WTC11 (cell line): Measurements from ENCODE around the gene FAM3C. TPM values are rescaled to one million over a fixed set of nuclear protein-coding genes. Genes with fewer than 3 reads are reported as not detected.

Experiments used
- ATAC-seq: fragments of 200-7000 bp; cut with Tn5 transposase; 2 replicates; pipeline ENCODE4 v1.10.0; 2021; ENCODE audit warnings: mild to moderate bottlenecking, moderate library complexity
- CTCF ChIA-PET: fragments of 300-600 bp; sonication (Branson Sonifier 250); formaldehyde crosslinking; loops from one replicate; lab custom pipeline; 2021; ENCODE audit warnings: antibody characterized with exemption; lab: Charles Lee
- POLR2A ChIA-PET: fragments of 350-600 bp; sonication (Branson Sonifier 250); formaldehyde crosslinking; loops from one replicate; lab custom pipeline; 2021; ENCODE audit warnings: antibody characterized with exemption; lab: Charles Lee
- DNase-seq: peaks from one replicate; pipeline ENCODE4 v3.0.0; 2021; ENCODE audit warnings: low spot score
- H3K27ac Mint-ChIP-seq: 2 replicates; pipeline ENCODE4 v1.8.0; 2021; ENCODE audit warnings: mixed read lengths
- H3K27me3 Mint-ChIP-seq: 2 replicates; pipeline ENCODE4 v1.8.0; 2021; ENCODE audit warnings: low read depth, mild to moderate bottlenecking, moderate library complexity, mixed read lengths
- H3K36me3 Mint-ChIP-seq: 2 replicates; pipeline ENCODE4 v1.8.0; 2021; ENCODE audit warnings: mixed read lengths
- H3K4me1 Mint-ChIP-seq: 2 replicates; pipeline ENCODE4 v1.8.0; 2022; ENCODE audit warnings: mixed read lengths
- H3K4me3 Mint-ChIP-seq: 2 replicates; pipeline ENCODE4 v1.8.0; 2021; ENCODE audit warnings: mild to moderate bottlenecking, moderate library complexity, mixed read lengths
- H3K9me3 Mint-ChIP-seq: 2 replicates; pipeline ENCODE4 v1.8.0; 2021; ENCODE audit warnings: mixed read lengths
- CREM ChIP-seq: sonication (generic); formaldehyde crosslinking; IDR thresholded peaks from 2 replicates; pipeline ENCODE4 v1.8.1; 2022; ENCODE audit warnings: mild to moderate bottlenecking, missing genetic modification reagents, moderate library complexity
- ELF4 ChIP-seq: sonication (generic); formaldehyde crosslinking; IDR thresholded peaks from 2 replicates; pipeline ENCODE4 v1.8.1; 2022; ENCODE audit warnings: low read depth, mild to moderate bottlenecking, moderate library complexity, missing genetic modification reagents
- JUN ChIP-seq: sonication (generic); formaldehyde crosslinking; IDR thresholded peaks from 2 replicates; pipeline ENCODE4 v1.8.0; 2023; ENCODE audit warnings: mild to moderate bottlenecking, missing genetic modification reagents
- KAT7 ChIP-seq: sonication (generic); formaldehyde crosslinking; IDR thresholded peaks from 2 replicates; pipeline ENCODE4 v1.8.1; 2023; ENCODE audit warnings: missing genetic modification reagents, mild to moderate bottlenecking, borderline replicate concordance
- PRRX2 ChIP-seq: fragments of 250-450 bp; sonication (Bioruptor Pico); IDR thresholded peaks from 2 replicates; pipeline ENCODE4 v1.8.0; 2021; ENCODE audit warnings: mild to moderate bottlenecking
- RELA ChIP-seq: sonication (generic); formaldehyde crosslinking; IDR thresholded peaks from 2 replicates; pipeline ENCODE4 v1.8.1; 2022; ENCODE audit warnings: missing genetic modification reagents, mild to moderate bottlenecking, borderline replicate concordance
- SMAD3 ChIP-seq: sonication (generic); formaldehyde crosslinking; IDR thresholded peaks from 2 replicates; pipeline ENCODE4 v1.8.0; 2022; ENCODE audit warnings: missing genetic modification reagents, mild to moderate bottlenecking, borderline replicate concordance
- SOX15 ChIP-seq: fragments of 250-450 bp; sonication (Bioruptor Pico); IDR thresholded peaks from 2 replicates; pipeline ENCODE4 v1.9.0; 2021; ENCODE audit warnings: mild to moderate bottlenecking
- TEAD1 ChIP-seq: sonication (generic); formaldehyde crosslinking; IDR thresholded peaks from 2 replicates; pipeline ENCODE4 v1.8.0; 2022; ENCODE audit warnings: mild to moderate bottlenecking, missing genetic modification reagents
- ZNF232 ChIP-seq: sonication (generic); formaldehyde crosslinking; IDR thresholded peaks from 2 replicates; pipeline ENCODE4 v1.8.0; 2022; ENCODE audit warnings: mild to moderate bottlenecking, missing genetic modification reagents
- ZNF317 ChIP-seq: sonication (generic); formaldehyde crosslinking; IDR thresholded peaks from 2 replicates; pipeline ENCODE4 v1.8.1; 2023; ENCODE audit warnings: low read depth, mild to moderate bottlenecking, moderate library complexity, missing genetic modification reagents, borderline replicate concordance
- total RNA-seq: library from RNA; stranded (reverse); gene quantifications from 3 replicates; pipeline ENCODE4 v1.2.3, GENCODE V29; 2021
- TF ChIP-seq, protein P1 (sequence below): fragments of 250-450 bp; sonication (Bioruptor Pico); IDR thresholded peaks from 2 replicates; pipeline ENCODE4 v1.9.0; 2021; ENCODE audit warnings: moderate library complexity, mild to moderate bottlenecking, inconsistent platforms, borderline replicate concordance
- TF ChIP-seq, protein P2 (sequence below): sonication (generic); formaldehyde crosslinking; IDR thresholded peaks from 2 replicates; pipeline ENCODE4 v1.8.0; 2022; ENCODE audit warnings: mild to moderate bottlenecking, missing genetic modification reagents
- TF ChIP-seq, protein P3 (sequence below): sonication (generic); formaldehyde crosslinking; IDR thresholded peaks from 2 replicates; pipeline ENCODE4 v1.8.1; 2022; ENCODE audit warnings: low read depth, mild to moderate bottlenecking, moderate library complexity, missing genetic modification reagents, borderline replicate concordance
- TF ChIP-seq, protein P4 (sequence below): sonication (generic); formaldehyde crosslinking; IDR thresholded peaks from 2 replicates; pipeline ENCODE4 v1.8.0; 2023; ENCODE audit warnings: missing genetic modification reagents, mild to moderate bottlenecking, borderline replicate concordance
- TF ChIP-seq, protein P5 (sequence below): fragments of 250-450 bp; sonication (Bioruptor Pico); IDR thresholded peaks from 2 replicates; pipeline ENCODE4 v2.1.2; 2022; ENCODE audit warnings: mild to moderate bottlenecking, moderate library complexity
- TF ChIP-seq, protein P6 (sequence below): fragments of 250-450 bp; sonication (Bioruptor Pico); IDR thresholded peaks from 2 replicates; pipeline ENCODE4 v1.8.0; 2021; ENCODE audit warnings: mild to moderate bottlenecking
- TF ChIP-seq, protein P7 (sequence below): sonication (generic); formaldehyde crosslinking; IDR thresholded peaks from 2 replicates; pipeline ENCODE4 v1.8.1; 2023; ENCODE audit warnings: mild to moderate bottlenecking, missing genetic modification reagents

FAM3C gene
- total RNA-seq, 1 experiment from 2014 or later: 65.7 TPM

DNA sequence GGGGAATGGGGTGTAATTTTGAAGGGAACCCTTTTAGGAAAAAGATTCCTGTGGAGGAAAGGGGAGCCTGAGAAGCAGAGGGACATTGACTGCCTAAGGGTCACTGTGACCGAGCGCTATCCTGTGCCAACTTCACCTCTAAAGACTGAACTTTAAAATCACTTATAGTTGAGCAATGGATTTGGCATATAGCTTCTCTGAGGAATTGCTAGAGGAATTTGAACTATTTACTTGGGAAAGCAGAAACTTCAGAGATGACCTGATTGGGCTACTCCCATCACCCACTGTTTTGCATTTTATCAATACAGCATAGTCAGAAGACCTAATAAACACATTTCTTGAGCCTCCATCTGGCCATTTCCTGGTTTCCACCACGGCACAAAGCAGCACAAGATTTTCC, 91.0 kb downstream of the FAM3C start:
- no peaks in the 10 kb centered on the region for H3K36me3 Mint-ChIP-seq
- CTCF ChIA-PET: interaction anchor here (1.0 kb wide), 1 partner anchor 24 kb away, joined by 4 read pairs; the partner anchor contains the start of gene WNT16
- TF ChIP-seq KAT7 (CRISPR knock-in tag): no peak
- POLR2A ChIA-PET: no interaction called here
- no peak for DNase-seq
- H3K27me3 Mint-ChIP-seq: no peaks in the 10 kb centered on the region
- H3K27ac Mint-ChIP-seq: no peak overlapping the region
- no peak overlapping the region for H3K4me3 Mint-ChIP-seq
- ATAC-seq: peak; percentile 38; the same call in 1 of the 2 replicates
- H3K4me1 Mint-ChIP-seq: peaks cover 17% of the 10 kb centered on the region
- H3K9me3 Mint-ChIP-seq: peaks cover 5% of the 10 kb centered on the region

DNA sequence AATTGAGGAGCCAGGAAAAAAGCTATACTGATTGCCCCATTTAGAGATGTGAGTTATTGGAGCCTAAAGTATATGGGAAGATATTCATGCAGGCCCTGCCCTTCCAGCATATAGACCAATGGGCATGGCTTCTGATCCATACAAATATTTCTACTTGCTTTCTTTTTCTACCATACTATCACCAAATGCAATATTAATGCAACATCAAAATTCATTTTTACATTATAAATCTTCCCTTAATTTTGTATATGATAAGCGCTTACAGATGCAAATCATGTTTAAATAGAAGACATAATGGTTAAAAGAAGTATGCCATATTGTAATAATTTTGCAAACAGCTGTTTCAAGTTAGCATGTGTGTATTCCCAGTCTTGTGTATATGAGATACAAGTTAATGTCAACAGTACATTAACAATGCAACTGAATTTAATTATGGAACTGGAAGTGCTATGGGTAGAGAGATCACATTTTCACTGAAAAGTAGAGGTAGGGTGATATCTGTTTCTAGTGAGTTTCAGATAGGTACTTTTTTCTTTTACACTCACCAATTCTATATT, 91.9 kb downstream of the FAM3C start:
- Mint-ChIP-seq H3K36me3 (no peaks in the 10 kb centered on the region), H3K27me3 (no peaks in the 10 kb centered on the region), H3K4me3 (no peak overlapping the region), H3K9me3 (no peaks in the 10 kb centered on the region), H3K4me1 (peaks cover 17% of the 10 kb centered on the region), H3K27ac (no peak overlapping the region)
- DNase-seq (no peak), ATAC-seq (no peak)
- ChIA-PET POLR2A (no interaction called here), CTCF (interaction anchor here (0.6 to 1.0 kb wide), 2 partner anchors 26 to 29 kb away, joined by 3 read pairs; no protein-coding TSS in a partner anchor)
- TF ChIP-seq, protein P1, sequence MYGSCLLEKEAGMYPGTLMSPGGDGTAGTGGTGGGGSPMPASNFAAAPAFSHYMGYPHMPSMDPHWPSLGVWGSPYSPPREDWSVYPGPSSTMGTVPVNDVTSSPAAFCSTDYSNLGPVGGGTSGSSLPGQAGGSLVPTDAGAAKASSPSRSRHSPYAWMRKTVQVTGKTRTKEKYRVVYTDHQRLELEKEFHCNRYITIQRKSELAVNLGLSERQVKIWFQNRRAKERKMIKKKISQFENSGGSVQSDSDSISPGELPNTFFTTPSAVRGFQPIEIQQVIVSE (CRISPR knock-in tag): no peak
- TF ChIP-seq, protein P2, sequence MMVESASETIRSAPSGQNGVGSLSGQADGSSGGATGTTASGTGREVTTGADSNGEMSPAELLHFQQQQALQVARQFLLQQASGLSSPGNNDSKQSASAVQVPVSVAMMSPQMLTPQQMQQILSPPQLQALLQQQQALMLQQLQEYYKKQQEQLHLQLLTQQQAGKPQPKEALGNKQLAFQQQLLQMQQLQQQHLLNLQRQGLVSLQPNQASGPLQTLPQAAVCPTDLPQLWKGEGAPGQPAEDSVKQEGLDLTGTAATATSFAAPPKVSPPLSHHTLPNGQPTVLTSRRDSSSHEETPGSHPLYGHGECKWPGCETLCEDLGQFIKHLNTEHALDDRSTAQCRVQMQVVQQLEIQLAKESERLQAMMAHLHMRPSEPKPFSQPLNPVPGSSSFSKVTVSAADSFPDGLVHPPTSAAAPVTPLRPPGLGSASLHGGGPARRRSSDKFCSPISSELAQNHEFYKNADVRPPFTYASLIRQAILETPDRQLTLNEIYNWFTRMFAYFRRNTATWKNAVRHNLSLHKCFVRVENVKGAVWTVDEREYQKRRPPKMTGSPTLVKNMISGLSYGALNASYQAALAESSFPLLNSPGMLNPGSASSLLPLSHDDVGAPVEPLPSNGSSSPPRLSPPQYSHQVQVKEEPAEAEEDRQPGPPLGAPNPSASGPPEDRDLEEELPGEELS: no peak
- TF ChIP-seq TEAD1 (no peak), ZNF232 (CRISPR knock-in tag) (no peak), SMAD3 (no peak), RELA (CRISPR knock-in tag) (no peak), KAT7 (CRISPR knock-in tag) (no peak), PRRX2 (CRISPR knock-in tag) (no peak), JUN (CRISPR knock-in tag) (no peak), CREM (CRISPR knock-in tag) (no peak), ELF4 (CRISPR knock-in tag) (no peak), ZNF317 (CRISPR knock-in tag) (no peak), SOX15 (CRISPR knock-in tag) (no peak)
- TF ChIP-seq, protein P3, sequence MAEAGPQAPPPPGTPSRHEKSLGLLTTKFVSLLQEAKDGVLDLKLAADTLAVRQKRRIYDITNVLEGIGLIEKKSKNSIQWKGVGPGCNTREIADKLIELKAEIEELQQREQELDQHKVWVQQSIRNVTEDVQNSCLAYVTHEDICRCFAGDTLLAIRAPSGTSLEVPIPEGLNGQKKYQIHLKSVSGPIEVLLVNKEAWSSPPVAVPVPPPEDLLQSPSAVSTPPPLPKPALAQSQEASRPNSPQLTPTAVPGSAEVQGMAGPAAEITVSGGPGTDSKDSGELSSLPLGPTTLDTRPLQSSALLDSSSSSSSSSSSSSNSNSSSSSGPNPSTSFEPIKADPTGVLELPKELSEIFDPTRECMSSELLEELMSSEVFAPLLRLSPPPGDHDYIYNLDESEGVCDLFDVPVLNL: no peak
- TF ChIP-seq, protein P4, sequence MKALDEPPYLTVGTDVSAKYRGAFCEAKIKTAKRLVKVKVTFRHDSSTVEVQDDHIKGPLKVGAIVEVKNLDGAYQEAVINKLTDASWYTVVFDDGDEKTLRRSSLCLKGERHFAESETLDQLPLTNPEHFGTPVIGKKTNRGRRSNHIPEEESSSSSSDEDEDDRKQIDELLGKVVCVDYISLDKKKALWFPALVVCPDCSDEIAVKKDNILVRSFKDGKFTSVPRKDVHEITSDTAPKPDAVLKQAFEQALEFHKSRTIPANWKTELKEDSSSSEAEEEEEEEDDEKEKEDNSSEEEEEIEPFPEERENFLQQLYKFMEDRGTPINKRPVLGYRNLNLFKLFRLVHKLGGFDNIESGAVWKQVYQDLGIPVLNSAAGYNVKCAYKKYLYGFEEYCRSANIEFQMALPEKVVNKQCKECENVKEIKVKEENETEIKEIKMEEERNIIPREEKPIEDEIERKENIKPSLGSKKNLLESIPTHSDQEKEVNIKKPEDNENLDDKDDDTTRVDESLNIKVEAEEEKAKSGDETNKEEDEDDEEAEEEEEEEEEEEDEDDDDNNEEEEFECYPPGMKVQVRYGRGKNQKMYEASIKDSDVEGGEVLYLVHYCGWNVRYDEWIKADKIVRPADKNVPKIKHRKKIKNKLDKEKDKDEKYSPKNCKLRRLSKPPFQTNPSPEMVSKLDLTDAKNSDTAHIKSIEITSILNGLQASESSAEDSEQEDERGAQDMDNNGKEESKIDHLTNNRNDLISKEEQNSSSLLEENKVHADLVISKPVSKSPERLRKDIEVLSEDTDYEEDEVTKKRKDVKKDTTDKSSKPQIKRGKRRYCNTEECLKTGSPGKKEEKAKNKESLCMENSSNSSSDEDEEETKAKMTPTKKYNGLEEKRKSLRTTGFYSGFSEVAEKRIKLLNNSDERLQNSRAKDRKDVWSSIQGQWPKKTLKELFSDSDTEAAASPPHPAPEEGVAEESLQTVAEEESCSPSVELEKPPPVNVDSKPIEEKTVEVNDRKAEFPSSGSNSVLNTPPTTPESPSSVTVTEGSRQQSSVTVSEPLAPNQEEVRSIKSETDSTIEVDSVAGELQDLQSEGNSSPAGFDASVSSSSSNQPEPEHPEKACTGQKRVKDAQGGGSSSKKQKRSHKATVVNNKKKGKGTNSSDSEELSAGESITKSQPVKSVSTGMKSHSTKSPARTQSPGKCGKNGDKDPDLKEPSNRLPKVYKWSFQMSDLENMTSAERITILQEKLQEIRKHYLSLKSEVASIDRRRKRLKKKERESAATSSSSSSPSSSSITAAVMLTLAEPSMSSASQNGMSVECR (CRISPR knock-in tag): no peak
- TF ChIP-seq, protein P5, sequence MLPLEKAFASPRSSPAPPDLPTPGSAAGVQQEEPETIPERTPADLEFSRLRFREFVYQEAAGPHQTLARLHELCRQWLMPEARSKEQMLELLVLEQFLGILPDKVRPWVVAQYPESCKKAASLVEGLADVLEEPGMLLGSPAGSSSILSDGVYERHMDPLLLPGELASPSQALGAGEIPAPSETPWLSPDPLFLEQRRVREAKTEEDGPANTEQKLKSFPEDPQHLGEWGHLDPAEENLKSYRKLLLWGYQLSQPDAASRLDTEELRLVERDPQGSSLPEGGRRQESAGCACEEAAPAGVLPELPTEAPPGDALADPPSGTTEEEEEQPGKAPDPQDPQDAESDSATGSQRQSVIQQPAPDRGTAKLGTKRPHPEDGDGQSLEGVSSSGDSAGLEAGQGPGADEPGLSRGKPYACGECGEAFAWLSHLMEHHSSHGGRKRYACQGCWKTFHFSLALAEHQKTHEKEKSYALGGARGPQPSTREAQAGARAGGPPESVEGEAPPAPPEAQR (CRISPR knock-in tag): no peak
- TF ChIP-seq, protein P6, sequence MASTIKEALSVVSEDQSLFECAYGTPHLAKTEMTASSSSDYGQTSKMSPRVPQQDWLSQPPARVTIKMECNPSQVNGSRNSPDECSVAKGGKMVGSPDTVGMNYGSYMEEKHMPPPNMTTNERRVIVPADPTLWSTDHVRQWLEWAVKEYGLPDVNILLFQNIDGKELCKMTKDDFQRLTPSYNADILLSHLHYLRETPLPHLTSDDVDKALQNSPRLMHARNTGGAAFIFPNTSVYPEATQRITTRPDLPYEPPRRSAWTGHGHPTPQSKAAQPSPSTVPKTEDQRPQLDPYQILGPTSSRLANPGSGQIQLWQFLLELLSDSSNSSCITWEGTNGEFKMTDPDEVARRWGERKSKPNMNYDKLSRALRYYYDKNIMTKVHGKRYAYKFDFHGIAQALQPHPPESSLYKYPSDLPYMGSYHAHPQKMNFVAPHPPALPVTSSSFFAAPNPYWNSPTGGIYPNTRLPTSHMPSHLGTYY: no peak
- TF ChIP-seq, protein P7, sequence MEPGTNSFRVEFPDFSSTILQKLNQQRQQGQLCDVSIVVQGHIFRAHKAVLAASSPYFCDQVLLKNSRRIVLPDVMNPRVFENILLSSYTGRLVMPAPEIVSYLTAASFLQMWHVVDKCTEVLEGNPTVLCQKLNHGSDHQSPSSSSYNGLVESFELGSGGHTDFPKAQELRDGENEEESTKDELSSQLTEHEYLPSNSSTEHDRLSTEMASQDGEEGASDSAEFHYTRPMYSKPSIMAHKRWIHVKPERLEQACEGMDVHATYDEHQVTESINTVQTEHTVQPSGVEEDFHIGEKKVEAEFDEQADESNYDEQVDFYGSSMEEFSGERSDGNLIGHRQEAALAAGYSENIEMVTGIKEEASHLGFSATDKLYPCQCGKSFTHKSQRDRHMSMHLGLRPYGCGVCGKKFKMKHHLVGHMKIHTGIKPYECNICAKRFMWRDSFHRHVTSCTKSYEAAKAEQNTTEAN (CRISPR knock-in tag): no peak
